ENCODE data around the gene UGP2. TPM values are rescaled to one million over a fixed set of nuclear protein-coding genes. Genes with fewer than 3 reads are reported as not detected.

UGP2 gene
- total RNA-seq, 1 experiment from 2014 or later: 89.5 TPM

DNA sequence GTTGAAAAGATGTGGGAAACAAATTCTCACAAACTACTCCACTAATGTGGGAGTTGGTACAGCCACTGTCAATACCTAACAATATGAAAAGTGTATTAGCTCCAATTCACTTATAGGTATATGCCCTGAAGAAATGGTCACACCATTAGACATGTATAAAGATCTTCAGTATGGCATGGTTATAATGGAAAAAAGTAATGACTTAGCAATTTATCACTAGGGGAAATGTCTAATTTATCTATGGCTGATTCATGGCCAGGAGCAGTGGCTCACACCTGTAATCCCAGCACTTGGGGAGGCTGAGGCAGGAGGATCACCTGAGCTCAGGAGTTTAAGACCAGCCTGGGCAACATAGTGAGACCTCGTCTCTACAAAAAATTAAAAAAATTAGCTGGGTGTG is 52.5 kb downstream of the UGP2 start:
- POLR2A ChIA-PET (ENCODE audit: unreplicated experiment): no interaction called here

GRCh38 chr2:63898839-63899238 is 57.1 kb downstream of the UGP2 start:
- Histone ChIP-seq H3K4me3 (no peak overlapping the region), H4K20me1 (ENCODE audit: insufficient read depth) (no peaks in the 10 kb centered on the region), H2AFZ (no peak overlapping the region), H3K4me2 (no peak overlapping the region), H3K27ac (no peak overlapping the region), H3F3A (ENCODE audit: insufficient read depth, low read depth) (no peaks in the 10 kb centered on the region; the same call in none of the 2 replicates), H3K27me3 (ENCODE audit: insufficient read depth, low read depth) (no peaks in the 10 kb centered on the region), H3K79me2 (ENCODE audit: low read depth) (no peaks in the 10 kb centered on the region), H3K9me3 (ENCODE audit: insufficient read depth, low read depth) (peaks cover 18% of the 10 kb centered on the region; the same call in 1 of the 2 replicates), H3K36me3 (ENCODE audit: low read depth) (peaks cover 22% of the 10 kb centered on the region), H3K9me2 (ENCODE audit: insufficient read depth) (no peaks in the 10 kb centered on the region), H3K4me1 (replicated peaks; ENCODE audit: insufficient read depth) (no peaks in the 10 kb centered on the region)
- no peak for TF ChIP-seq EZH2 (IDR thresholded peaks at IDR 0.05; ENCODE audit: low read depth)
- TF ChIP-seq, protein P1, sequence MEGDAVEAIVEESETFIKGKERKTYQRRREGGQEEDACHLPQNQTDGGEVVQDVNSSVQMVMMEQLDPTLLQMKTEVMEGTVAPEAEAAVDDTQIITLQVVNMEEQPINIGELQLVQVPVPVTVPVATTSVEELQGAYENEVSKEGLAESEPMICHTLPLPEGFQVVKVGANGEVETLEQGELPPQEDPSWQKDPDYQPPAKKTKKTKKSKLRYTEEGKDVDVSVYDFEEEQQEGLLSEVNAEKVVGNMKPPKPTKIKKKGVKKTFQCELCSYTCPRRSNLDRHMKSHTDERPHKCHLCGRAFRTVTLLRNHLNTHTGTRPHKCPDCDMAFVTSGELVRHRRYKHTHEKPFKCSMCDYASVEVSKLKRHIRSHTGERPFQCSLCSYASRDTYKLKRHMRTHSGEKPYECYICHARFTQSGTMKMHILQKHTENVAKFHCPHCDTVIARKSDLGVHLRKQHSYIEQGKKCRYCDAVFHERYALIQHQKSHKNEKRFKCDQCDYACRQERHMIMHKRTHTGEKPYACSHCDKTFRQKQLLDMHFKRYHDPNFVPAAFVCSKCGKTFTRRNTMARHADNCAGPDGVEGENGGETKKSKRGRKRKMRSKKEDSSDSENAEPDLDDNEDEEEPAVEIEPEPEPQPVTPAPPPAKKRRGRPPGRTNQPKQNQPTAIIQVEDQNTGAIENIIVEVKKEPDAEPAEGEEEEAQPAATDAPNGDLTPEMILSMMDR (conservative IDR thresholded peaks at IDR 0.05): no peak
- BruUV-seq (replicated peaks): no TSS peak
- DNase-seq: no peak
- POLR2A ChIA-PET (ENCODE audit: unreplicated experiment): no interaction called here
- CTCF ChIA-PET: no interaction called here
- intact Hi-C loops (cut with micrococcal nuclease; ENCODE audit: unreplicated experiment): no loop called here

More for the DNA sequence above, 52.5 kb downstream of the UGP2 start:
- CTCF ChIA-PET: no interaction called here
- H3K27ac ChIP-seq: no peak overlapping the region
- BruUV-seq (replicated peaks): no TSS peak
- TF ChIP-seq, protein P1 (conservative IDR thresholded peaks at IDR 0.05): no peak
- TF ChIP-seq EZH2 (IDR thresholded peaks at IDR 0.05; ENCODE audit: low read depth): no peak
- no peaks in the 10 kb centered on the region for H3K9me2 ChIP-seq (ENCODE audit: insufficient read depth)
- no peak overlapping the region for H2AFZ ChIP-seq
- 0 out of 2 replicates have a peak, but pooled peaks cover 3% of the 10 kb centered on the region for H4K20me1 ChIP-seq (ENCODE audit: insufficient read depth)
- no peaks in the 10 kb centered on the region for H3K4me1 ChIP-seq (replicated peaks; ENCODE audit: insufficient read depth)
- intact Hi-C loops (cut with micrococcal nuclease; ENCODE audit: unreplicated experiment): no loop called here
- no peaks in the 10 kb centered on the region for H3K9me3 ChIP-seq (ENCODE audit: insufficient read depth, low read depth)
- H3K4me2 ChIP-seq: no peak overlapping the region
- no peak for DNase-seq
- H3K79me2 ChIP-seq (ENCODE audit: low read depth): no peaks in the 10 kb centered on the region
- H3K4me3 ChIP-seq: no peak overlapping the region
- H3K27me3 ChIP-seq (ENCODE audit: insufficient read depth, low read depth): no peaks in the 10 kb centered on the region
- H3F3A ChIP-seq (ENCODE audit: insufficient read depth, low read depth): no peaks in the 10 kb centered on the region; the same call in 1 of the 2 replicates
- H3K36me3 ChIP-seq (ENCODE audit: low read depth): peaks cover 46% of the 10 kb centered on the region

DNA sequence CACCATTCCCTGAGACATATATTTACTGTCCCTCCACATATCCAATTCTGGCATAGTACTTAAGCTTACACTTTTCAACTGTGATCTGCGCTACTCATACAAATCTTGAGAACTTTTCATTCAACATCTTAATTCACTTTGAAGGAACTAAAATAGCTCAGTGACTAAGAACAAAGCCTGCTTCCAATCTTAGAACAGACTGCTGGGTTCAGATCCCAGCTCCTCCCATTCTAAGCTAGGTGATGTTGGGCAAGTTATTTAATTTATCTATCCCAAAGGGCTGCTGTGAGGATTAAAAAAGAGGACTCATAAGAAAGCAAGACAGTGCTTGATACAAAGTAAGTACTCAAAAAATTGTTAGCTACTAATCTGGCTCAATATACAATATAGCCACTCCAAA is 57.9 kb downstream of the UGP2 start:
- H3K9me3 ChIP-seq (ENCODE audit: insufficient read depth, low read depth): peaks cover 19% of the 10 kb centered on the region; the same call in 1 of the 2 replicates
- no peaks in the 10 kb centered on the region for H3K79me2 ChIP-seq (ENCODE audit: low read depth)
- no peaks in the 10 kb centered on the region for H4K20me1 ChIP-seq (ENCODE audit: insufficient read depth)
- no peaks in the 10 kb centered on the region for H3K4me1 ChIP-seq (replicated peaks; ENCODE audit: insufficient read depth)
- ChIA-PET CTCF (interaction anchor here (0.5 kb wide), 1 partner anchor 242 kb away, joined by 3 read pairs; no protein-coding TSS in a partner anchor), POLR2A (ENCODE audit: unreplicated experiment) (interaction anchor here (0.5 kb wide), 1 partner anchor 813 kb away, joined by 4 read pairs; no protein-coding TSS in a partner anchor)
- H3K27me3 ChIP-seq (ENCODE audit: insufficient read depth, low read depth): no peaks in the 10 kb centered on the region
- H3K4me2 ChIP-seq: no peak overlapping the region
- H2AFZ ChIP-seq: no peak overlapping the region
- BruUV-seq (replicated peaks): no TSS peak
- DNase-seq: no peak
- no peak overlapping the region for H3K4me3 ChIP-seq
- no peak overlapping the region for H3K27ac ChIP-seq
- TF ChIP-seq, protein P1 (conservative IDR thresholded peaks at IDR 0.05): no peak
- TF ChIP-seq EZH2 (IDR thresholded peaks at IDR 0.05; ENCODE audit: low read depth): no peak
- peaks cover under 1% of the 10 kb centered on the region for H3F3A ChIP-seq (ENCODE audit: insufficient read depth, low read depth)
- H3K36me3 ChIP-seq (ENCODE audit: low read depth): peaks cover 20% of the 10 kb centered on the region
- intact Hi-C loops (cut with micrococcal nuclease; ENCODE audit: unreplicated experiment): no loop called here
- H3K9me2 ChIP-seq (ENCODE audit: insufficient read depth): no peaks in the 10 kb centered on the region
